H1 (cell line): ENCODE results near the gene TSPAN5. TPM values are rescaled to one million over a fixed set of nuclear protein-coding genes. Genes with fewer than 3 reads are reported as not detected.

Source experiments
- ATF2 ChIP-seq: IDR thresholded peaks from 2 replicates; pipeline ENCODE4 v1.6.1; 2012; ENCODE audit warnings: low read length, inconsistent platforms
- BACH1 ChIP-seq: IDR thresholded peaks from 2 replicates; pipeline ENCODE4 v1.6.1; 2012; ENCODE audit warnings: low read length, improper control_type of control experiment
- CHD1 ChIP-seq: IDR thresholded peaks from 2 replicates; pipeline ENCODE4 v1.6.1; 2012; ENCODE audit warnings: low read depth, low read length, improper control_type of control experiment
- FOSL1 ChIP-seq: IDR thresholded peaks from 2 replicates; pipeline ENCODE4 v1.6.1; 2011; ENCODE audit warnings: mild to moderate bottlenecking, low read depth, low read length, moderate library complexity; ENCODE audit not compliant: insufficient read depth
- GTF2F1 ChIP-seq: IDR thresholded peaks from 2 replicates; pipeline ENCODE4 v1.6.1; 2012; ENCODE audit warnings: low read depth, low read length, improper control_type of control experiment, borderline replicate concordance
- HDAC6 ChIP-seq: IDR thresholded peaks from one replicate; pipeline ENCODE4 v1.7.1; 2012; ENCODE audit warnings: low read depth, mild to moderate bottlenecking, inconsistent platforms, low read length, moderate library complexity
- polyA plus RNA-seq, 7 experiments: library from polyadenylated mRNA; depleted of rRNA in 3 of 7; stranded (reverse) in 5 of 7; unstranded in 2 of 7; fragments of >200 nt in 5 of 7; fragments of 200-250 nt in 2 of 7; gene quantifications; 1 replicate in 5 of 7; 2 replicates in 1 of 7; 4 replicates in 1 of 7; pipeline versions ENCODE4 v1.2.1 to v1.2.3, GENCODE V29; 2011 to 2013; ENCODE audit warnings: missing spikeins in 2 of 7, mixed read lengths in 2 of 7
- total RNA-seq: library from RNA; stranded (reverse); fragmentation: NEBNext Ultra II Directional; extraction: Animal tissue kit (Norgen Biotek cat#: 25700); gene quantifications from 2 replicates; pipeline ENCODE4 v1.2.1, GENCODE V29; 2021

The TSPAN5 gene
- total and polyA plus RNA-seq, 2 of the 8 experiments (the other 6 are each of a cell fraction or from before 2014, with no cell fraction given), result 17.6 to 21.2 TPM

- no peak for TF ChIP-seq FOSL1
- TF ChIP-seq ATF2, result no peak
- TF ChIP-seq GTF2F1, result no peak
- no peak for TF ChIP-seq CHD1
- no peak for TF ChIP-seq HDAC6
- TF ChIP-seq BACH1, result no peak
These were observed 18.9 kb downstream of the TSPAN5 start (continued) for GRCh38 chr4:98639523-98639922.
